Lower lobe of right lung (tissue), 2 donors: Measurements from ENCODE around the gene SHISAL2A. TPM values are rescaled to one million over a fixed set of nuclear protein-coding genes. Genes with fewer than 3 reads are reported as not detected.

Experiments
- ATAC-seq, 2 donors: fragments of 200-7000 bp; cut with Tn5 transposase; one replicate each; pipeline ENCODE4 v1.9.1; 2020 to 2022; ENCODE audit warnings: mild to moderate bottlenecking in 2 of 2, moderate library complexity in 2 of 2
- DNase-seq: peaks from one replicate; pipeline ENCODE4 v3.0.0-alpha.2; 2020
- H3K27ac ChIP-seq: fragments of 200-600 bp; one replicate; pipeline ENCODE4 v1.8.0; 2022
- H3K27me3 ChIP-seq: fragments of 200-600 bp; one replicate; pipeline ENCODE4 v1.8.0; 2022; ENCODE audit warnings: low read depth
- H3K36me3 ChIP-seq: fragments of 200-600 bp; one replicate; pipeline ENCODE4 v1.8.0; 2022; ENCODE audit warnings: mild to moderate bottlenecking
- H3K4me1 ChIP-seq: fragments of 200-600 bp; one replicate; pipeline ENCODE4 v1.8.0; 2022
- H3K4me3 ChIP-seq: fragments of 200-600 bp; one replicate; pipeline ENCODE4 v1.8.0; 2022; ENCODE audit warnings: mild to moderate bottlenecking
- H3K9me3 ChIP-seq: fragments of 200-600 bp; one replicate; pipeline ENCODE4 v1.8.0; 2022
- CTCF ChIP-seq: fragments of 200-600 bp; IDR thresholded peaks from one replicate; pipeline ENCODE4 v1.8.0; 2022; ENCODE audit warnings: antibody characterized with exemption, mild to moderate bottlenecking
- intact Hi-C: fragments of 100-400 bp; cut with DNase I; formaldehyde crosslinking; loops from one replicate; pipeline ENCODE4 v1.11.0; 2022
- total RNA-seq: library from RNA; stranded (reverse); fragmentation: NEBNext Ultra II Directional; extraction: Animal tissue kit (Norgen Biotek cat#: 25700); gene quantifications from one replicate; pipeline ENCODE4 v1.2.1, GENCODE V29; 2021
- donor health status: DM: no; HTN: yes; CAD: no; lungs with severe emphysema.

SHISAL2A gene
- total RNA-seq, 1 donor from 2014 or later = 1.6 TPM

DNA sequence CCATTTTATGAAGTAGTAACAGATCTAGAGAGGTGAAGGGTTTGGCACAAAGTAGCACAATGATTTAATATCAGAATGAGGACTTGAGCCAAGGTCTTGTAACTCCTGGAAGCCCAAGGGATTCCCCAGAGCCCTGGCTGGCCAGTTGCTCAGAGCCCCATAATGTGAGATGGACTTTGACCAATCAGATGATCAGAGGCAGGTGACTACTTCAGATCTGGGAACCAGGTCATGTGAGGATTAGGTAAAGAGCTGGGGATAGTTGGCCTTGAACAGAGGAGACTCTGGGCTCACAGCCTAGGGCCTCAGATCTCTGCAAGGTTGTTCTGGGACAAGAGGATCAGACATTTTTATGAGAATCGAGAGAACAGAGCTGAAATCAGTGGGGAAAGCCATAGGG, 18.9 kb downstream of the SHISAL2A start:
- no peak for ATAC-seq
- no peak for TF ChIP-seq CTCF
- no peak overlapping the region for H3K4me3 ChIP-seq
- intact Hi-C loops = no loop called here
- H3K27ac ChIP-seq = no peak overlapping the region
- H3K9me3 ChIP-seq = no peaks in the 10 kb centered on the region
- DNase-seq = no peak
- H3K4me1 ChIP-seq = no peaks in the 10 kb centered on the region
- no peaks in the 10 kb centered on the region for H3K27me3 ChIP-seq
- no peaks in the 10 kb centered on the region for H3K36me3 ChIP-seq

DNA sequence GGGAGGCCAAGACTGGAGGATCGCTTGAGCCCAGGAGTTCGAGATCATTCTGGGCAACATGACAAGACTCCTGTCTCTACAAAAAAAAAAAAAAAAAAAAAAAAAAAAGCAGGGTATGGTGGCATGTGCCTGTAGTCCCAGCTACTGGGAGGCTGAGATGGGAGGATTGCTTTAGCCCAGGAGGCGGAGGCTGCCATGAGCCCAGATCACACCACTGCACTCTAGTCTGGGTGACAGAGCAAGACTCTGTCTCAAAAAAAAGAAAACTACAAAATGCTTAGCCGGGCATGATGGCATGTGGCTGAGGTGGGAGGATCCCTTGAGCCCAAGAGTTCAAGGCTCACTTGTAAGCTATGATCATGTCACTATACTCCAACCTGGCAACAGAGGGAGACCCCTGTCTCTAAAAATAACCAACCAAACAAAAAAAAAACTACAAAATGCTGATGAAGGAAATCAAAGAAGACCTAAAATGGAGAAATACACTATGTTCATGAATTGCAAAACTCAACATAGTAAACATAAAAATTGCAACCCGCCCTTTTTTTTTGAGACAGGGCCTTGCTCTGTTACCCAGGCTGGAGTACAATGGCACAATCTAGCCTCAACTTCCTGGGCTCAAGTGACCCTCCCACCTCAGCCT, 20.4 kb downstream of the SHISAL2A start:
- Histone ChIP-seq H3K27ac (no peak overlapping the region), H3K9me3 (no peaks in the 10 kb centered on the region), H3K4me1 (no peaks in the 10 kb centered on the region), H3K27me3 (no peaks in the 10 kb centered on the region), H3K4me3 (no peak overlapping the region), H3K36me3 (no peaks in the 10 kb centered on the region)
- intact Hi-C loops = no loop called here
- no peak for ATAC-seq
- no peak for DNase-seq
- no peak for TF ChIP-seq CTCF

DNA sequence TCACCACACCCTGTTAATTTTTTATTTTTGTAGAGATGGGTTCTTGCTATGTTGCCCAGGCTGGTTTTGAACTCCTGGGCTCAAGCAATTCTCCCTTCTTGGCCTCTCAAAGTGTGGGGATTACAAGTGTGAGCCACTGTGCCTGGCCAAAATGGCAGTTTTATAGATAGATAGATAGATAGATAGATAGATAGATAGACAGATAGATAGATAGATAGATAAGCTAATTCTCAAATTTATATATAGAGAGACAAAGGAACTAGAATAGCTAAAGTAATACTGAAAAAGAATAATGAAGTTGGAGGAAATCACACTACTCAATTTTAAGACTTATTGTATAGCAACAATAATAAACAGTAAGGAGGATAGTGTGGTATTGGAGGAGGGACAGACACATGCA, 21.1 kb downstream of the SHISAL2A start:
- H3K4me1 ChIP-seq = no peaks in the 10 kb centered on the region
- TF ChIP-seq CTCF = no peak
- intact Hi-C loops = no loop called here
- H3K4me3 ChIP-seq = no peak overlapping the region
- DNase-seq (no peak), ATAC-seq (no peak)
- H3K27me3 ChIP-seq = no peaks in the 10 kb centered on the region
- H3K27ac ChIP-seq = no peak overlapping the region
- H3K9me3 ChIP-seq = no peaks in the 10 kb centered on the region
- H3K36me3 ChIP-seq = no peaks in the 10 kb centered on the region

GRCh38 chr1:52657702-52658101, 24.7 kb downstream of the SHISAL2A start:
- Histone ChIP-seq H3K9me3 (no peaks in the 10 kb centered on the region), H3K27ac (no peak overlapping the region), H3K4me3 (no peak overlapping the region), H3K4me1 (no peaks in the 10 kb centered on the region), H3K36me3 (no peaks in the 10 kb centered on the region), H3K27me3 (no peaks in the 10 kb centered on the region)
- ATAC-seq (no peak), DNase-seq (no peak)
- intact Hi-C loops = no loop called here
- TF ChIP-seq CTCF = no peak

- Histone ChIP-seq H3K27me3 (no peaks in the 10 kb centered on the region), H3K4me1 (no peaks in the 10 kb centered on the region), H3K9me3 (no peaks in the 10 kb centered on the region), H3K4me3 (no peak overlapping the region), H3K36me3 (no peaks in the 10 kb centered on the region), H3K27ac (no peak overlapping the region)
- ATAC-seq = peak; percentile 12 to 36
- intact Hi-C loops = no loop called here
- TF ChIP-seq CTCF = no peak
- no peak for DNase-seq
Observed at GRCh38 chr1:52658795-52659194, 25.8 kb downstream of the SHISAL2A start.
